GM19452 (cell line): ENCODE results near the gene CDK5R2.

Experiments
- ATAC-seq: cut with Tn5 transposase; IDR thresholded peaks from one replicate; pipeline ENCODE4 v1.9.1; 2021; ENCODE audit not compliant: unreplicated experiment

CDK5R2 gene

DNA sequence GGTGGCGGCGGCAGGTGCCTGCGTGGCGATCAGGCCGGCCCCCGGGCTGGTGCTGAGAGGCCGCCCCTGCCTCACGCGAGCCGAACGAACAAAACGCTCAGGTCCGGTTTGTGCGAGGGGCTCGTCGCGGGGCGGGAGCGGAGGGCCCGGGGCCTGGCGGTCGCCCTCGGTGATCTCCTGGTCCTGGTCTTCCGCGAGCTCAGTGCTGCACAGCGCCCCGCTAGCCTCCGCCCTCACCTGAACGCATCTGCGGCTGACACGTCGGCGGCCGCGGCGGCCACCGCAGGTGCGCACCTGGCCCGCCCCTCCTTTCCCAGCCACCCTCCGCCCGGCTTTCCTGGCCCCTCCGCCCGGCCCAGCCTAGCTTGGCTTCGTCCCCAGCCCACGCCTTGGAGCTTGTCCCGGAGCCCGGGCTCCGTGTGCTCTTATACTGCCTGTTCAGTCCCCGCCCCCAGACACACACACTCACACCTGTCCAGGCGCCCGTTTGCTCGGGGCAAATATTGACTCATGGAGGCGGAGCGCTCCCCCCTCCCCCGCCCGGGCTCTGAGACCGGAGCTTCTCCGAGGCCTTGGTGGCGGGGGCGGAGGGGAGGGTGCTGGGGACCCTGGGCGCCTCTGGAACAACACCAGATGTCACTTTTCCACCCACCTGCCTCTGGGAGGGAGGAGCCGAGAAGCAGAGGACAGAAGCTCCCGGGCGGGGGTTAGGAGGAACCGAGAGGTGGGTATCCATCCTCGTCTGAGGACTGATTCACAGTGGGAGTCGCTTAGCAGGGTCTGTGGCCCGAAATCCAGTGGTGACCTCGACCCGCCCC is 42.3 kb downstream of the CDK5R2 start:
- no peak for ATAC-seq

DNA sequence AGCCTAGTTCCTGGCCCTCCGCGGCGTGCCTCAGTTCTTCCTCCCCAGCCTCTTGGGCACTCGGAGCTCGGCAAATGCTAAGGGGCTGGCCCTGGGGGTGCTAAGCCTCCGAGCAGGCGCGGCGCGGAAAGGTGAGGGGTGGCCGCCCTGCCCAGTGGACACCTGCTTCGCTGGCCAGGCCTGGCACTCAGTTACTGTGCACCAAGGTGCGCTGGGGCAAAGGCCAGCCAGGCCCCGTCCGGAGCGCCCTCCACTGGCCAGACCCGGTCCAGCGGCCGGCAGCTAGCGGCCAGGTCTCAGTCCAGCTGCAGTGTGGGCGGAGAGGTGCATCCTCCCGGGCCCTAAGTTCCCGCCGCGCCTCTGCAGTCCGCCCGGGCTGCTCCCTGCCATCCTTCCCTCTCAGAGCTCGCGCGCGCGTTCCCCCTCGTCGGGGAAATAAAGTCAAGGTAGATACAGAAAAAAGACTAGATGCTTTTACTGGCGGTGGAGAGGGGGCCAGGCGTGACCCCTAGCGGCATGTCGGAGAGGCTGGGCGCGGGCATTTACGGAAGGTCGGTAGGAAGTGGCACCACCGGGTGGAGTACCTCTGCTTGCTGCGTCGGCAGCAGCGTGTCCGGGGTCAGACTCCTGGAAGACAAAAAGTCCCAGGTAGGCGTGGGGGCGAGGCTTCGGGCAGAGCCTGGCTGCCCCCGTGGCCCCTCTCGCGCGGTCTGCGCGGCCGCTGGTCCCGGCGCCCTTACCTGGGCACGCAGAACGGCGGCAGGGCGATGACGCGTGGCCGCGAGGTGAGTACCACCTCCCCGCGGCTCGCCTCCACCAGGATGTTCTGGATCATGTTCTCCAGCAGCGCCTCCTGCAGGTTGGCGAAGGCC is 43.2 kb downstream of the CDK5R2 start:
- no peak for ATAC-seq

DNA sequence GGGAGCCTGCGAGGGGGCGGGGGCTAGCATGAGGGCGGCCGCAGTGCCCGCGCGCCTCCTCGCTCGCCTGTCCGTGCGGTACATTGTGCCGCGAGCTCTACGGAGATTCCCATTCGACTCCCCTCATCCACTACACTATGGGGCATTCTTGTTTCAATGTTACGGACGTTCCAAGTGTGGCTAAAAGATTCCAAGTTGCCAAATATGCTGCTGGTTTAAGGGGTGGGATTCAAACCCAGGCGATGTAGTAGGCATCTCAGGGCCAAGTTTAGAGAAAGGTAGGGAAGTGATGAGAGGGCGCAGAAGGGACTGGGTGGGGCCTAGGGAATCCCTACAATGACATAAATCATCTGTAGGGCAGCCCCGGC is 43.8 kb downstream of the CDK5R2 start:
- no peak for ATAC-seq

DNA sequence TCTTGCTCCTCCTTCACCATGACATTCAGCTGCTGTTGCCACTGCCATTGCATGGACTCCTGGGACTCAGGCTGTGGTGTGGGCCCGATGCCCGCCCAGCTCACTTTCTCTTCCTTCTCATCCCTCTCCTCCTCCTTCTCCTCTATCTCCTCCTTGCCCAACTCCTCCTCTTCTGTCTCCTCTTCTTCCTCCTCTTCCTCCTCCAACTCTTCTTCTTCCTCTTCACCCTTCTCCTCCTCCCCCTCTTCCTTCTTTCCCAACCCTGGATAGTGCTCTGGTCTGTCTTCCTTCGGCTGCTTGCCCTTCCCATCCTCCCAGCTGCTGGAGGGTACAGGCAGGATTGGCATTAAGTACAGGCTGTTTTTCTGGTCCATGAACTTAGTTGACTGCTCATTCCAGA is 44.5 kb downstream of the CDK5R2 start:
- ATAC-seq, result no peak

DNA sequence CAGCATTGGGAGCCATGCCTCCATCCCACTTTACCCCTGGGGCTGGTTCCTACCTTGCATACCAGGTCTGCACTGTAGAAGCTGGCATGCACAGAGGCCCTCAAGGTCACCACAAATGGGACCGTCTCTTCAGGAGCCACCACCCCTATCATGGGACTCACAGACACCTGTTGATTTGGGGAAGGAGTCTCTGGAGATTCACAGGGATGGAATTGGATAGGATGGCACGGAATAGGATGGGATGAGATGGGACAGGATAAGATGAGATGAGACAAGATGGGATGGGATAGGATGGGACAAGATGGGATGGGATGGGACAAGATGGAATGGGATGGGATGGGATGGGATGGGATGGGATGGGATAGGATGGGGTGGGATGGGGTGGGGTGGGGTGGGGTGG is 49.8 kb downstream of the CDK5R2 start:
- no peak for ATAC-seq

DNA sequence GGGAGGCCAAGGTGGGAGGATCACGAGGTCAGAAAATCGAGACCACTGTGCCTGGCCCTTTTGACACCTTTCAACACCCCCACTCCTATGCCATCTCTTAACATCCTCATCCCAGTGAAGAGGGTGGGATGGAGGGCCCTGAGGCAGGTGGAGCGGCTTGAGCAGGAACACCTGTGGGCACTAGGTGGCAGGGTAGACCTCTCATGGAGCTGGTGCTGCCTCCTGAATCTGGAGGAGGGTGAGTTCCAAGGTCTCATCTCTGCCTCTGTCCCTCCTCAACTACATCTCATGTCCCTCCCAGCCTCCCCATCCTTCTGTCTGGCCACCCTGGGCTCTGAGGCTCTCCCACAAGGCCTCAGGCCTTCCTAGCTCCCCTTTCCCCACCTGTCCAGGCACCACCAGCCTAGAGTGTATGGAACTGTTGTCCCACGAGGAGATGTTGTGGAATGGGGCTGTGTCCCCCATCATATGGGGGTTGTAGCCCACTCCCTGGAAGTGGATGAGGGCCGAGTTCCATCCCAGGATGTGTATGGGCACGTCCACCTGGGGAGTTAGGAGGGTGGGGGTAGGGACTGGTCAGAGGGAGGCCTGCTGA is 50.8 kb downstream of the CDK5R2 start:
- no peak for ATAC-seq

DNA sequence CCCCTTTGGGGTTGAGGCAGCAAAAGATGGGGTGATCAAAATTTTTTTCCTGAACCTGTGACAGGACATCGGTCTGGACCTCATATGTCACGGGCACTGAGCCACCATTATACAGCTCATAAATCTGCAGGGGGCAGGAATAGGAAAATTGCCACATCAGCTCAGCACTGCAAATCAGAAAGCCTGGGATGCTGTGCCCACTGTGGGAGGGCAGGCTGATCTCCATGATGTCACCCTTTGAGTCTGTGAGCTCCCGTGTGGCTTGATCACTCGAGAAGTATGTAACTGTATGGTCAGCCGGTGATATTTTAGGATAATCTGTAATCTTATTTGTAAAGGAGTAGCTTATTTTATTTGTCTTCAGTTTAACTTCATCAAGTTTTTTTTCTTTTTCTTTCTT is 51.4 kb downstream of the CDK5R2 start:
- no peak for ATAC-seq
